OCI-LY3 (cell line): Measurements from ENCODE around the gene THY1.

Experiments used
- H2AFZ ChIP-seq: fragments of 200-600, 300-600 bp; shearing (Covaris generic); 2 replicates; pipeline ENCODE4 v1.6.0; 2014; ENCODE audit warnings: antibody characterized with exemption, low read depth, low read length
- H3K27ac ChIP-seq: fragments of 200-600, 300-600 bp; sonication (generic); 2 replicates; pipeline ENCODE4 v1.5.1; 2014; ENCODE audit warnings: mild to moderate bottlenecking, low read length, moderate library complexity, mixed read lengths
- H3K27me3 ChIP-seq: fragments of 200-600, 300-600 bp; sonication (generic); 2 replicates; pipeline ENCODE4 v1.6.1; 2014; ENCODE audit warnings: low read depth, low read length, mixed read lengths
- H3K36me3 ChIP-seq: fragments of 200-600, 300-600 bp; sonication (generic); replicated peaks from 2 replicates; pipeline ENCODE3; 2014; ENCODE audit warnings: low read depth, low read length, mixed read lengths
- H3K4me1 ChIP-seq: fragments of 300-600, 200-600 bp; sonication (generic); 2 replicates; pipeline ENCODE4 v1.6.1; 2014; ENCODE audit warnings: low read length, mixed read lengths
- H3K4me2 ChIP-seq: fragments of 200-600, 300-600 bp; sonication (generic); 2 replicates; pipeline ENCODE4 v1.6.1; 2014; ENCODE audit warnings: low read length, mixed read lengths
- H3K4me3 ChIP-seq: fragments of 300-600, 200-600 bp; sonication (generic); 2 replicates; pipeline ENCODE4 v1.5.1; 2014; ENCODE audit warnings: antibody characterized with exemption, mild to moderate bottlenecking, low read length, moderate library complexity
- H3K79me2 ChIP-seq: fragments of 300-600, 200-600 bp; shearing (Covaris generic); 2 replicates; pipeline ENCODE4 v1.6.1; 2014; ENCODE audit warnings: mild to moderate bottlenecking, low read length, mixed read lengths
- H3K9ac ChIP-seq: fragments of 300-600, 200-600 bp; shearing (Covaris generic); 2 replicates; pipeline ENCODE4 v1.6.0; 2014; ENCODE audit warnings: mild to moderate bottlenecking, low read length, moderate library complexity
- H3K9me3 ChIP-seq: fragments of 200-600, 300-600 bp; shearing (Covaris generic); 2 replicates; pipeline ENCODE4 v1.6.1; 2014; ENCODE audit warnings: low read length, mixed read lengths; ENCODE audit not compliant: insufficient read depth
- H4K20me1 ChIP-seq: fragments of 200-600, 300-600 bp; sonication (generic); 2 replicates; pipeline ENCODE4 v1.6.1; 2016; ENCODE audit warnings: low read length, mixed read lengths; ENCODE audit not compliant: insufficient read depth
- EZH2phosphoT487 ChIP-seq: fragments of 200-600 bp; shearing (Covaris generic); IDR thresholded peaks from 2 replicates; pipeline ENCODE4 v1.6.1; 2018; ENCODE audit warnings: antibody characterized with exemption, mixed run types, low read depth
- TF ChIP-seq, protein P1 (sequence below): fragments of 200-600, 300-600 bp; sonication (generic); IDR thresholded peaks from 2 replicates; pipeline ENCODE4 v1.5.1; 2014; ENCODE audit warnings: antibody characterized with exemption, low read length, low read depth

Gene THY1

DNA sequence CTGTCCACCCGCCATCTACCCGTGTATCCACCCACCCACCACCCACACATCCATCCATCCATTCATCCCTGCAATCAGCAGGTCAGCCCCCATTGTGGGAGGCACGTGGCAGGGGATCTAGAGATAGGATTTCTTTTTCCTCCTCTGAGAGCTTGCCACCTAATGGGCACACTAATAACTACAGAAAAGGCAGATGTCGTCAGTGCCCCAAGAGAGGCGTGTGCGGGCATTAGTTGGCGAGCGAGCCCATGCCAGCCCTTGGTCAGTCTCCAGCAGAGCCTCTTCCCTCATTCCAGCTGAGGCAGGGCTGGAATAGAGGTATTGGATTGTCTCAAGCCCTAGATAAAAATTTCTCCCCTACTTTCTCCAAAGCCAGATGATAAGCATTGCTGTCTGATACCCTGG, 51.2 kb downstream of the THY1 start:
- Histone ChIP-seq H2AFZ (0 out of 2 replicates have a peak overlapping the region, but pooled peaks have one; percentile 16), H3K4me3 (no peak overlapping the region), H3K36me3 (no peaks in the 10 kb centered on the region), H3K79me2 (no peaks in the 10 kb centered on the region), H3K9me3 (no peaks in the 10 kb centered on the region), H3K9ac (no peak overlapping the region), H3K4me2 (peak overlapping the region; percentile 35), H3K27me3 (peaks cover 16% of the 10 kb centered on the region), H4K20me1 (no peaks in the 10 kb centered on the region), H3K4me1 (peaks cover 15% of the 10 kb centered on the region), H3K27ac (no peak overlapping the region)
- TF ChIP-seq EZH2phosphoT487: no peak
- TF ChIP-seq, protein P1, sequence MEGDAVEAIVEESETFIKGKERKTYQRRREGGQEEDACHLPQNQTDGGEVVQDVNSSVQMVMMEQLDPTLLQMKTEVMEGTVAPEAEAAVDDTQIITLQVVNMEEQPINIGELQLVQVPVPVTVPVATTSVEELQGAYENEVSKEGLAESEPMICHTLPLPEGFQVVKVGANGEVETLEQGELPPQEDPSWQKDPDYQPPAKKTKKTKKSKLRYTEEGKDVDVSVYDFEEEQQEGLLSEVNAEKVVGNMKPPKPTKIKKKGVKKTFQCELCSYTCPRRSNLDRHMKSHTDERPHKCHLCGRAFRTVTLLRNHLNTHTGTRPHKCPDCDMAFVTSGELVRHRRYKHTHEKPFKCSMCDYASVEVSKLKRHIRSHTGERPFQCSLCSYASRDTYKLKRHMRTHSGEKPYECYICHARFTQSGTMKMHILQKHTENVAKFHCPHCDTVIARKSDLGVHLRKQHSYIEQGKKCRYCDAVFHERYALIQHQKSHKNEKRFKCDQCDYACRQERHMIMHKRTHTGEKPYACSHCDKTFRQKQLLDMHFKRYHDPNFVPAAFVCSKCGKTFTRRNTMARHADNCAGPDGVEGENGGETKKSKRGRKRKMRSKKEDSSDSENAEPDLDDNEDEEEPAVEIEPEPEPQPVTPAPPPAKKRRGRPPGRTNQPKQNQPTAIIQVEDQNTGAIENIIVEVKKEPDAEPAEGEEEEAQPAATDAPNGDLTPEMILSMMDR: peak; percentile 45

DNA sequence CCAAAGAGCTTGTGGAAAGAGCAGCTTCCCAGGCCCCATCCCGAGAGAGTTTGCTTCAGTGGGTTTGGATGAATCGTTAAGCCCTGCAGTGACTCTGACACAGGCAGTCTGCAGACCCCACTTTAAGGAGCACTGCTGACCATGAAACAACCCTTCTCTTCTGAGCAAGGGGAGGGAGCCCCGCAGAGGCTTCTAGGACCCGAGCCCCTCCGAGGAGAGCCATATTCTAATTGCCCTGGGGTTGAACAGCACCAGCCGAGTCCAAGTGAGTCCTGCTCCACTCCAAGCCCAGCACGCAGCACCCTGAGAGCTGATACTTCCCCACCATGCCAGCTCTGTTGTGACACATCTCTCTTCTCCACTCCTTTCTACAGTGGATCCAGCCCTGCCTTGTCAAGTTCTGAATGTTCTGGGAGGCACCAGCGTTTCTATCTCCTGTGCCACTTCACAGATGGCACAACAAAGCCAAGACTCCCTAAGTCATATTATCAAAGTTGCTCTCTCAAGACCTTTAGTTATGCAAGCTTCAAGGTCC, 51.8 kb downstream of the THY1 start:
- Histone ChIP-seq H3K4me2 (peak overlapping the region; percentile 34; the same call in 1 of the 2 replicates), H3K4me1 (peaks cover 15% of the 10 kb centered on the region)

DNA sequence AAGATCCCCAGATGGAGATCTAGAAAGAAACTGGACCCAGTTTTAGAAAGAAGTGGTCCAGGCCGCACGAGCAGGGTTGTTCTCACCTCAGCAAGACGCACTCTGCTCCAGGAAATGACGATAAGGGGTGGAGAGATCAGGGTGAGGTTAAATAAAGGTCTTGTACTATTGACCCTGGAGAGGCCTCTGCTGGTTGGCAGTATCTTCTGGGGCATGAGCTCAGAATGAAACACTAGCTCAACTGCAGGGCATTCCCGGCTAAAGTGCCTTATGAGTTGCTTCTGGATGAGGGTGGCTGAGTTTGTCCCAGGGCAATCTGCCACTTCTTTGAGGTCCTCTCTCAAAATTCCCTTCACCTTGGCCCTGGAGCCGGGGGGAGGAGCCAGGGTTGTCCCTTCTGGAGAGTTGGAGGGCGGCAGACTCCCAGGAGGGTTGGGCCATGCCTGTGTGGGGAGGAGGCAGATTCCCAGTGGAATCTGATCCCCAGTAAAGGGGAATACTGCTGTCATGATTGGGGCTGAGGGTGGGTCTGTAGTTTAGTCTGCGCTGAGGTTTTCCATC, 52.4 kb downstream of the THY1 start:
- H3K9me3 ChIP-seq: no peaks in the 10 kb centered on the region
- TF ChIP-seq, protein P1: no peak
- no peak for TF ChIP-seq EZH2phosphoT487
- no peaks in the 10 kb centered on the region for H4K20me1 ChIP-seq
- no peaks in the 10 kb centered on the region for H3K36me3 ChIP-seq
- H3K9ac ChIP-seq: no peak overlapping the region
- no peak overlapping the region for H2AFZ ChIP-seq
- peaks cover 15% of the 10 kb centered on the region for H3K4me1 ChIP-seq
- no peak overlapping the region for H3K4me2 ChIP-seq
- no peak overlapping the region for H3K27ac ChIP-seq
- no peak overlapping the region for H3K4me3 ChIP-seq
- H3K79me2 ChIP-seq: no peaks in the 10 kb centered on the region
- H3K27me3 ChIP-seq: peaks cover 16% of the 10 kb centered on the region

More for the DNA sequence above, 51.8 kb downstream of the THY1 start:
- Histone ChIP-seq H3K4me3 (no peak overlapping the region), H3K36me3 (no peaks in the 10 kb centered on the region), H3K9me3 (no peaks in the 10 kb centered on the region), H3K79me2 (no peaks in the 10 kb centered on the region), H3K27me3 (peaks cover 16% of the 10 kb centered on the region), H2AFZ (0 out of 2 replicates have a peak overlapping the region, but pooled peaks have one; percentile 16), H3K9ac (no peak overlapping the region), H4K20me1 (no peaks in the 10 kb centered on the region), H3K27ac (no peak overlapping the region)
- TF ChIP-seq, protein P1: no peak
- no peak for TF ChIP-seq EZH2phosphoT487

DNA sequence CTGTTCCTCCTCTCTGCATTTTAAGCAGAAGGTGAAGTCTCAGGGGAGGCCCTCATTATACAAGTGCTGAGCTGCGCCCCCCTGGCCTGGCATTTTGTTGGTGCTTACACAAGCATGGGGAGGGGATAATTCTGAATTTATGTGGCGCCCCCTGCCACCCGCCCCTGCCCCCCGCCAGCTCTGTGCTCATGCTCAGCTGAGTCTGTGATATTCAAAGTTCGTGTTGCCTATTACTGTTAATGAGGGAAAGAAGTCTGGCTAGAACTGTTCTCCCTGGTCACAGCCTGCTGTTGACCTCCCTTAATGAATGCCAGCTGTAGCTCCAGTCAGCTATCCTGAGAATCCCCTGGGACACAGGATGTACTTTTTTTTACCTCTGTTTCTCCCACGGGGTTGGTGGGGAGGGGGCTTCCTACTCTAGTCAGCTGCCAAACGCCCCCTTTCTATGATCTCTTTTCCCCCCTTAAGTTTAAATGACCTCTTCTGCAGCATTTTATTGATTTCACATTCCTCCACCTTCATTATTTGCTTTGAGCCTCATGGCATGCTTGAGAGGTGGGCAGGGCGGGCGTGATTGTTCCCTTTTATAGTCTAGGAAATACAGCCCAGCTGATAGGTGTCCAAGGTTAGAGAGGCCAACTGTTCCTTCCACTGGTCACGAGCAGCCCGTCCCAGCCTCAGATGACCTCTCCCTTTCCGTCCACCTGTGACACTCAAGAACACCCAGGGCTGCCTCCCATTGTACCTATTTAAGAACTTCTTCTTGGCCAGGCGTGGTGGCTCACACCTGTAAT, 53.6 kb downstream of the THY1 start:
- H3K9me3 ChIP-seq: no peaks in the 10 kb centered on the region
- no peaks in the 10 kb centered on the region for H3K36me3 ChIP-seq
- H3K4me2 ChIP-seq: no peak overlapping the region
- TF ChIP-seq EZH2phosphoT487: no peak
- TF ChIP-seq, protein P1: no peak
- H3K27me3 ChIP-seq: peaks cover 16% of the 10 kb centered on the region
- no peak overlapping the region for H2AFZ ChIP-seq
- H3K79me2 ChIP-seq: no peaks in the 10 kb centered on the region
- H4K20me1 ChIP-seq: no peaks in the 10 kb centered on the region
- no peak overlapping the region for H3K4me3 ChIP-seq
- peaks cover 8% of the 10 kb centered on the region for H3K4me1 ChIP-seq
- H3K9ac ChIP-seq: no peak overlapping the region
- H3K27ac ChIP-seq: no peak overlapping the region
